Smooth muscle cell (in vitro differentiated cells): ENCODE data around the gene CSK. TPM values are rescaled to one million over a fixed set of nuclear protein-coding genes. Genes with fewer than 3 reads are reported as not detected.

Experiments
- DNase-seq: peaks from one replicate; lab custom pipeline; 2025; ENCODE audit not compliant: unreplicated experiment; lab: John Stamatoyannopoulos, UW
- H2AFZ ChIP-seq: fragments of 200-600 bp; sonication (generic); 2 replicates; pipeline ENCODE4 v1.6.0; 2016; ENCODE audit warnings: antibody characterized with exemption, low read depth, mild to moderate bottlenecking
- H3F3A ChIP-seq: fragments of 200-600 bp; sonication (generic); 2 replicates; pipeline ENCODE4 v1.6.0; 2017; ENCODE audit warnings: antibody characterized with exemption, low read depth
- H3K27ac ChIP-seq: fragments of 200-600 bp; sonication (generic); 2 replicates; pipeline ENCODE4 v1.5.1; 2016; ENCODE audit warnings: low read depth, mild to moderate bottlenecking
- H3K27me3 ChIP-seq: fragments of 200-600 bp; sonication (generic); 2 replicates; pipeline ENCODE4 v1.6.1; 2016; ENCODE audit warnings: low read depth, mild to moderate bottlenecking
- H3K36me3 ChIP-seq: fragments of 200-600 bp; sonication (generic); 2 replicates; pipeline ENCODE4 v1.5.1; 2016; ENCODE audit warnings: low read depth
- H3K4me1 ChIP-seq: fragments of 200-600 bp; sonication (generic); 2 replicates; pipeline ENCODE4 v1.5.1; 2016; ENCODE audit warnings: low read depth
- H3K4me2 ChIP-seq: fragments of 200-600 bp; sonication (generic); 2 replicates; pipeline ENCODE4 v1.6.0; 2016; ENCODE audit warnings: mild to moderate bottlenecking
- H3K4me3 ChIP-seq: fragments of 200-600 bp; sonication (generic); 2 replicates; pipeline ENCODE4 v1.5.1; 2016; ENCODE audit warnings: mild to moderate bottlenecking
- H3K79me2 ChIP-seq: fragments of 200-600 bp; sonication (generic); 2 replicates; pipeline ENCODE4 v1.6.0; 2016; ENCODE audit warnings: low read depth, mild to moderate bottlenecking
- H3K9ac ChIP-seq: fragments of 200-600 bp; sonication (generic); 2 replicates; pipeline ENCODE4 v1.6.0; 2016; ENCODE audit warnings: low read depth
- H3K9me3 ChIP-seq: fragments of 200-600 bp; sonication (generic); replicated peaks from 2 replicates; pipeline ENCODE4 v1.5.1; 2016; ENCODE audit warnings: low read depth
- H4K20me1 ChIP-seq: fragments of 200-600 bp; sonication (generic); 2 replicates; pipeline ENCODE4 v1.6.0; 2016; ENCODE audit warnings: low read depth
- WGBS: methylation state at CpG from one replicate; pipeline ENCODE4 v1.1.7; 2016; ENCODE audit warnings: low lambda C conversion rate; 5-methylcytosine and 5-hydroxymethylcytosine counted together
- polyA plus RNA-seq: library from polyadenylated mRNA; unstranded; fragments of >200 nt; fragmentation: Nextera tagmentation; extraction: Ambion mirVana; gene quantifications from 2 replicates; pipeline ENCODE4 v1.2.1, GENCODE V29; 2016
- total RNA-seq: library from RNA; depleted of rRNA; stranded (reverse); fragments of >200 nt; gene quantifications from 2 replicates; pipeline ENCODE4 v1.2.3, GENCODE V29; 2014
- TF ChIP-seq, protein P1 (sequence below): fragments of 200-600 bp; sonication (generic); IDR thresholded peaks from 2 replicates; pipeline ENCODE4 v1.5.1; 2017; ENCODE audit warnings: borderline replicate concordance, mild to moderate bottlenecking, antibody characterized with exemption; ENCODE audit not compliant: insufficient read depth, poor library complexity, severe bottlenecking

CSK gene
- total and polyA plus RNA-seq, 2 experiments from 2014 or later: 16.5 to 19.6 TPM

GRCh38 chr15:74821091-74821789, 39.4 kb downstream of the CSK start:
- no peak overlapping the region for H3K4me2 ChIP-seq
- no peak for DNase-seq
- H2AFZ ChIP-seq: no peak overlapping the region
- no peak overlapping the region for H3K9ac ChIP-seq
- 61% methylated on average over 11 of the region's 11 CpGs for WGBS
- H3K79me2 ChIP-seq: no peaks in the 10 kb centered on the region
- H3K36me3 ChIP-seq: no peaks in the 10 kb centered on the region
- H3K27me3 ChIP-seq: peaks cover 23% of the 10 kb centered on the region
- no peaks in the 10 kb centered on the region for H3F3A ChIP-seq
- H3K4me1 ChIP-seq: peaks cover 15% of the 10 kb centered on the region
- no peaks in the 10 kb centered on the region for H4K20me1 ChIP-seq
- H3K4me3 ChIP-seq: no peak overlapping the region
- H3K9me3 ChIP-seq: no peaks in the 10 kb centered on the region
- no peak overlapping the region for H3K27ac ChIP-seq
- TF ChIP-seq, protein P1, sequence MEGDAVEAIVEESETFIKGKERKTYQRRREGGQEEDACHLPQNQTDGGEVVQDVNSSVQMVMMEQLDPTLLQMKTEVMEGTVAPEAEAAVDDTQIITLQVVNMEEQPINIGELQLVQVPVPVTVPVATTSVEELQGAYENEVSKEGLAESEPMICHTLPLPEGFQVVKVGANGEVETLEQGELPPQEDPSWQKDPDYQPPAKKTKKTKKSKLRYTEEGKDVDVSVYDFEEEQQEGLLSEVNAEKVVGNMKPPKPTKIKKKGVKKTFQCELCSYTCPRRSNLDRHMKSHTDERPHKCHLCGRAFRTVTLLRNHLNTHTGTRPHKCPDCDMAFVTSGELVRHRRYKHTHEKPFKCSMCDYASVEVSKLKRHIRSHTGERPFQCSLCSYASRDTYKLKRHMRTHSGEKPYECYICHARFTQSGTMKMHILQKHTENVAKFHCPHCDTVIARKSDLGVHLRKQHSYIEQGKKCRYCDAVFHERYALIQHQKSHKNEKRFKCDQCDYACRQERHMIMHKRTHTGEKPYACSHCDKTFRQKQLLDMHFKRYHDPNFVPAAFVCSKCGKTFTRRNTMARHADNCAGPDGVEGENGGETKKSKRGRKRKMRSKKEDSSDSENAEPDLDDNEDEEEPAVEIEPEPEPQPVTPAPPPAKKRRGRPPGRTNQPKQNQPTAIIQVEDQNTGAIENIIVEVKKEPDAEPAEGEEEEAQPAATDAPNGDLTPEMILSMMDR: no peak

GRCh38 chr15:74821790-74822158, 39.9 kb downstream of the CSK start:
- no peaks in the 10 kb centered on the region for H3K9me3 ChIP-seq
- no peak for DNase-seq
- no peak overlapping the region for H3K4me2 ChIP-seq
- 88% methylated on average over 7 of the region's 7 CpGs for WGBS
- no peaks in the 10 kb centered on the region for H3F3A ChIP-seq
- H3K27me3 ChIP-seq: peaks cover 27% of the 10 kb centered on the region
- H3K27ac ChIP-seq: no peak overlapping the region
- H4K20me1 ChIP-seq: no peaks in the 10 kb centered on the region
- no peaks in the 10 kb centered on the region for H3K36me3 ChIP-seq
- TF ChIP-seq, protein P1: no peak
- no peak overlapping the region for H2AFZ ChIP-seq
- H3K4me1 ChIP-seq: peaks cover 16% of the 10 kb centered on the region
- H3K4me3 ChIP-seq: no peak overlapping the region
- no peaks in the 10 kb centered on the region for H3K79me2 ChIP-seq
- H3K9ac ChIP-seq: no peak overlapping the region

DNA sequence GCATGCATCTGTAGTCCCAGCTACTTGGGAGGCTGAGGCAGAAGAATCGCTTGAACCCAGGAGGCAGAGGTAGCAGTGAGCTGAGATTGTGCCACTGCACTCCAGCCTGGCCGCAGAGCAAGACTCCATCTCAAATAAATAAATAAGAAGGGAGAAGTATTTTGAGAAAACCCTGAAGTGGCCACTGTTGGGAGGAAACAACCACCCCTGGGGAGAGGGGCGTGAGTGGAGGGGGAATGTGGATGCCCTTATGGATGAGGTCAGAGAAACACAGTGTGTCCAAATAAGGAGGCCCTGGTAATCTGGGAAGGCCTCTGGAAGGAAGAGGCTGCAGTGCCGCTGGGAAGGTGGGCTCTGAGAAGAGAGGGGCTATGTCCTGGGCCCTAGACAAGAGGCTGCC, 40.4 kb downstream of the CSK start:
- Histone ChIP-seq H3K79me2 (no peaks in the 10 kb centered on the region), H2AFZ (no peak overlapping the region), H3K4me2 (no peak overlapping the region), H3K27me3 (peaks cover 31% of the 10 kb centered on the region), H3K27ac (no peak overlapping the region), H3K4me3 (no peak overlapping the region), H3K9ac (no peak overlapping the region), H3K4me1 (peaks cover 16% of the 10 kb centered on the region), H3K36me3 (no peaks in the 10 kb centered on the region), H4K20me1 (no peaks in the 10 kb centered on the region), H3K9me3 (no peaks in the 10 kb centered on the region), H3F3A (no peaks in the 10 kb centered on the region)
- WGBS: 87% methylated on average over 4 of the region's 4 CpGs
- no peak for DNase-seq
- TF ChIP-seq, protein P1: no peak

- H3K9ac ChIP-seq: no peak overlapping the region
- no peaks in the 10 kb centered on the region for H3F3A ChIP-seq
- no peak overlapping the region for H3K27ac ChIP-seq
- H3K27me3 ChIP-seq: peaks cover 42% of the 10 kb centered on the region
- DNase-seq: no peak
- H3K4me3 ChIP-seq: no peak overlapping the region
- no peak overlapping the region for H3K4me2 ChIP-seq
- peaks cover 16% of the 10 kb centered on the region for H3K4me1 ChIP-seq
- 76% methylated on average over 6 of the region's 6 CpGs for WGBS
- no peak overlapping the region for H2AFZ ChIP-seq
- no peaks in the 10 kb centered on the region for H3K79me2 ChIP-seq
- no peaks in the 10 kb centered on the region for H3K9me3 ChIP-seq
- no peaks in the 10 kb centered on the region for H3K36me3 ChIP-seq
- TF ChIP-seq, protein P1: no peak
- H4K20me1 ChIP-seq: no peaks in the 10 kb centered on the region
Observed at GRCh38 chr15:74823324-74823723, 41.4 kb downstream of the CSK start.
